ENCODE results near the gene MINDY2. TPM values are rescaled to one million over a fixed set of nuclear protein-coding genes. Genes with fewer than 3 reads are reported as not detected.

Gene MINDY2
- total and polyA plus RNA-seq, 2 of the 8 experiments (the other 6 are each of a cell fraction or from before 2014, with no cell fraction given) = 3.1 to 25.7 TPM

DNA sequence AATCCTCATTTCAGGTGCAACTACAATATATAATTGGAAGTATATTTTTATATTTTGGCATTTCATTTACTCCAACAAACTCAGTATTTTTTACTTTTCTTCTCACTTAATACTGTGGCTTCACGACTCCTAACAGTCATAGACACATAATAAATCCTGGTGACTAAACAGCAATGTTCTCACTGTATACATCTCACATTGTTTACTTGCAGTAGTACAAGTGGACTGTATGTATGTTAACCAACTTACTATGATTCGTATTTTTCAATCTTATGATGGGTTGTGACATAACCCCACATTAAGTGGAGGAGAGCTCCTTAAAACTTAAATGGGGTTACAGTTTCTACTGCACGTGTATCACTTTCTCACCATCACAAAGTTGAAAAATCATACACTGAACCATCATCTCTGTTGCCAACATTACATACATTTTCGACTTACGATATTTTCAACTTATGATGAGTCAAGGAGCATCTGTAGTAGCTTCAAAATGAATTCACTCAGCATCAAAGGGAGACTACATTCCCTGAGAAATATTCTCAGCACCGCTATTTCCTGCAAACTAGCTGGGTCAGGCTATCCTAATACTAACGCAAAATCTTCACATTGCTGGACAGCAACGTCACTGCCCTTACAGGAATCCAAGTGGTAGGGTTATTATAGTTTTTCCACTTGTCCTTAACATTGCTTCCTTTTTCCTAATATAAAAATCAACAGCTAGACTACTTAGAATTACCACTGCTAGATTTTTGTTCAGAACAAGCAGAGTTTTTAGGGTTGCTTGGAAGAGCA lies 28.9 kb upstream of the MINDY2 start:
- ChIA-PET POLR2A (ENCODE audit: partially characterized antibody) (interaction anchor here (1.2 to 1.3 kb wide), 2 partner anchors 8 to 57 kb away, joined by 3 to 4 read pairs; partner anchors contain the start of gene ADAM10), CTCF (ENCODE audit: partially characterized antibody) (interaction anchor here (1.4 kb wide), 1 partner anchor 9 kb away, joined by 4 read pairs; no protein-coding TSS in a partner anchor)
- TF ChIP-seq TEAD4 (IDR thresholded peaks at IDR 0.05; ENCODE audit: low read depth, low read length) (no peak), EGR1 (IDR thresholded peaks at IDR 0.05; ENCODE audit: borderline replicate concordance, low read depth, low read length) (no peak), POLR2A (IDR thresholded peaks at IDR 0.05; ENCODE audit: control extremely low read depth in 1 of 2, low read depth in 2 of 2, low read length in 2 of 2) (no peak), TAF7 (optimal IDR thresholded peaks at IDR 0.05; ENCODE audit: borderline replicate concordance, low read depth, low read length) (no peak)
- TF ChIP-seq, protein P1, sequence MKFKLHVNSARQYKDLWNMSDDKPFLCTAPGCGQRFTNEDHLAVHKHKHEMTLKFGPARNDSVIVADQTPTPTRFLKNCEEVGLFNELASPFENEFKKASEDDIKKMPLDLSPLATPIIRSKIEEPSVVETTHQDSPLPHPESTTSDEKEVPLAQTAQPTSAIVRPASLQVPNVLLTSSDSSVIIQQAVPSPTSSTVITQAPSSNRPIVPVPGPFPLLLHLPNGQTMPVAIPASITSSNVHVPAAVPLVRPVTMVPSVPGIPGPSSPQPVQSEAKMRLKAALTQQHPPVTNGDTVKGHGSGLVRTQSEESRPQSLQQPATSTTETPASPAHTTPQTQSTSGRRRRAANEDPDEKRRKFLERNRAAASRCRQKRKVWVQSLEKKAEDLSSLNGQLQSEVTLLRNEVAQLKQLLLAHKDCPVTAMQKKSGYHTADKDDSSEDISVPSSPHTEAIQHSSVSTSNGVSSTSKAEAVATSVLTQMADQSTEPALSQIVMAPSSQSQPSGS (IDR thresholded peaks at IDR 0.05; ENCODE audit: low read length) = no peak
- no peak overlapping the region for H2BK5ac ChIP-seq (ENCODE audit: low read depth, low read length)
- peaks cover 2% of the 10 kb centered on the region; the same call in 1 of the 2 replicates for H3K79me1 ChIP-seq (ENCODE audit: low read depth, low read length)
- H3K9ac ChIP-seq (replicated peaks in 1 of 4; ENCODE audit: extremely low read depth in 1 of 4, low read depth in 3 of 4, low read length in 3 of 4) = no peak overlapping the region
- no peak overlapping the region for H3K56ac ChIP-seq (replicated peaks; ENCODE audit: insufficient read length, low read depth, low read length)
- no peaks in the 10 kb centered on the region for H3K9me3 ChIP-seq (ENCODE audit: insufficient read depth in 2 of 2, low read depth in 1 of 2, low read length in 1 of 2)
- H4K8ac ChIP-seq (ENCODE audit: extremely low read depth, insufficient read depth, low read length) = no peak overlapping the region
- H3K4me2 ChIP-seq (ENCODE audit: insufficient read depth in 1 of 2, low read depth in 2 of 2, low read length in 2 of 2) = no peak overlapping the region
- no peak overlapping the region for H3K27ac ChIP-seq (ENCODE audit: low read depth, low read length)
- no peak overlapping the region for H3K4me3 ChIP-seq (ENCODE audit: extremely low read depth in 1 of 4, insufficient read depth in 2 of 4, low read depth in 3 of 4, low read length in 4 of 4)
- H3K36me3 ChIP-seq (ENCODE audit: control insufficient read depth in 2 of 4, insufficient read depth in 4 of 4, low read length in 3 of 4) = no peaks in the 10 kb centered on the region
- H3K18ac ChIP-seq (ENCODE audit: extremely low read depth, low read length) = no peak overlapping the region
- H4K20me1 ChIP-seq (replicated peaks in 1 of 2; ENCODE audit: control insufficient read depth in 1 of 2, insufficient read depth in 2 of 2, low read length in 2 of 2) = peaks cover 15 to 24% of the 10 kb centered on the region in 2 experiments
- no peak overlapping the region for H3K14ac ChIP-seq (ENCODE audit: insufficient read length)
- no peak overlapping the region for H2BK20ac ChIP-seq (ENCODE audit: low read length)
- no peak overlapping the region for H2BK120ac ChIP-seq (replicated peaks; ENCODE audit: low read depth, low read length)
- H3K4me1 ChIP-seq (replicated peaks in 1 of 4; ENCODE audit: control insufficient read depth in 3 of 4, insufficient read depth in 4 of 4, low read length in 3 of 4) = peaks cover 2 to 6% (median 5%) of the 10 kb centered on the region in 4 experiments
- no peak overlapping the region for H4K5ac ChIP-seq (ENCODE audit: insufficient read length, low read depth, low read length)
- H2AK5ac ChIP-seq (ENCODE audit: low read depth, low read length) = no peak overlapping the region
- H4K91ac ChIP-seq (replicated peaks; ENCODE audit: insufficient read length, low read length) = no peak overlapping the region
- no peak overlapping the region for H3K23ac ChIP-seq (ENCODE audit: insufficient read length)
- FAIRE-seq (no peak), DNase-seq (ENCODE audit: low read depth in 1 of 2, low spot score in 2 of 2) (no peak)
- WGBS, 2 experiments (ENCODE audit: extremely low coverage in 1 of 2, insufficient coverage in 1 of 2, insufficient read length in 1 of 2, insufficient replicate concordance in 2 of 2, low coverage in 1 of 2, low lambda C conversion rate in 2 of 2, missing lambda C conversion rate in 1 of 2) = 86% methylated on average over 8 of the region's 8 CpGs; no CpG with 5 or more reads in 1 of the 2 experiments
- no peaks in the 10 kb centered on the region for H3K27me3 ChIP-seq (replicated peaks in 1 of 4; ENCODE audit: control insufficient read depth in 3 of 4, extremely low read depth in 1 of 4, insufficient read depth in 3 of 4, low read length in 3 of 4)
- peaks cover 23 to 95% of the 10 kb centered on the region in 2 experiments; a peak in 3 of 4 replicates for H3K79me2 ChIP-seq (ENCODE audit: control insufficient read depth in 1 of 2, insufficient read depth in 2 of 2, low read length in 2 of 2)
- no peak overlapping the region for H3K4ac ChIP-seq (replicated peaks; ENCODE audit: insufficient read length, low read depth, low read length)
- H3K23me2 ChIP-seq (ENCODE audit: low read depth, low read length) = no peaks in the 10 kb centered on the region
- no peak overlapping the region for H2BK12ac ChIP-seq (ENCODE audit: low read depth, low read length)
- H2AFZ ChIP-seq (ENCODE audit: low read length) = no peak overlapping the region
- no peak overlapping the region for H2BK15ac ChIP-seq (ENCODE audit: low read length)

Data from H1 (cell line).